Measurements from ENCODE around the gene NET1. TPM values are rescaled to one million over a fixed set of nuclear protein-coding genes. Genes with fewer than 3 reads are reported as not detected.

NET1 gene
- total RNA-seq, 1 donor from 2014 or later: 90.5 TPM

DNA sequence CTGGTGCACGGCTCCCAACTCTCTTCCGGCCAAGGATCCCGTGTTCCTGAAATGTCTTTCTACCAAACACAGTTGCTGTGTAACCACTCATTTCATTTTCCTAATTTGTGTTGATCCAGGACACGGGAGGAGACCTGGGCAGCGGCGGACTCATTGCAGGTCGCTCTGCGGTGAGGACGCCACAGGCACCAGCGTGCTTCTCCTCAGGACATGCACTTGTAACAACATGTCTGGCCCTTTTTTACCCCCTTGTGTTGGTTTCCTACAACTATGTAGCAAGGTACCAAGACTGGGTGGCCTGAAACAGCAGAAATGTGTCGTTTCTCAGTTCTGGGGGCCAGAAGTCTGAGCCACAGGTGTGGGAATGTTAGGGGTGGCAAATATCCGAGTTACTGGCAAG, 68.8 kb downstream of the NET1 start:
- peak overlapping the region; percentile 37 for H3K27ac Mint-ChIP-seq

GRCh38 chr10:5482016-5482415, 69.7 kb downstream of the NET1 start:
- H3K36me3 Mint-ChIP-seq: no peaks in the 10 kb centered on the region
- no peaks in the 10 kb centered on the region for H3K9me3 Mint-ChIP-seq
- no peaks in the 10 kb centered on the region for H3K36me3 ChIP-seq
- no peaks in the 10 kb centered on the region for H3K9me3 ChIP-seq (ENCODE audit: low read depth)
- no peaks in the 10 kb centered on the region for H3K27me3 ChIP-seq
- TF ChIP-seq CTCF (IDR thresholded peaks at IDR 0.05) (no peak), EZH2phosphoT487 (IDR thresholded peaks at IDR 0.05) (no peak), EZH2 (IDR thresholded peaks at IDR 0.05) (no peak)
- DNase-seq (ENCODE audit: low spot score): no peak
- no peaks in the 10 kb centered on the region for H3K79me2 ChIP-seq (ENCODE audit: low read depth)
- H3K4me1 ChIP-seq: peaks cover 20% of the 10 kb centered on the region
- no peak overlapping the region for H3K9ac ChIP-seq
- H3K4me2 ChIP-seq: no peak overlapping the region
- peaks cover 3% of the 10 kb centered on the region for H3K27me3 Mint-ChIP-seq (ENCODE audit: insufficient read depth, low read depth)
- no peak overlapping the region for H2AFZ ChIP-seq (replicated peaks)
- H3F3A ChIP-seq (ENCODE audit: low read depth): peaks cover 2% of the 10 kb centered on the region
- H3K27ac ChIP-seq: no peak overlapping the region
- H3K27ac Mint-ChIP-seq: no peak overlapping the region
- no peaks in the 10 kb centered on the region for H4K20me1 ChIP-seq (ENCODE audit: low read depth)
- H3K4me1 Mint-ChIP-seq: peaks cover 11% of the 10 kb centered on the region
- no peak overlapping the region for H3K4me3 Mint-ChIP-seq
- no peak overlapping the region for H3K4me3 ChIP-seq

More for the DNA sequence above, 68.8 kb downstream of the NET1 start:
- Mint-ChIP-seq H3K4me3 (peak overlapping the region; percentile 57), H3K36me3 (no peaks in the 10 kb centered on the region), H3K4me1 (peaks cover 9% of the 10 kb centered on the region), H3K9me3 (no peaks in the 10 kb centered on the region), H3K27me3 (ENCODE audit: insufficient read depth, low read depth) (peaks cover 5% of the 10 kb centered on the region)
- Histone ChIP-seq H3K4me1 (peaks cover 22% of the 10 kb centered on the region), H3F3A (ENCODE audit: low read depth) (peaks cover 4% of the 10 kb centered on the region), H4K20me1 (ENCODE audit: low read depth) (no peaks in the 10 kb centered on the region), H3K27ac (no peak overlapping the region), H3K9ac (no peak overlapping the region), H3K27me3 (no peaks in the 10 kb centered on the region), H3K79me2 (ENCODE audit: low read depth) (no peaks in the 10 kb centered on the region), H3K36me3 (no peaks in the 10 kb centered on the region), H2AFZ (replicated peaks) (no peak overlapping the region), H3K4me2 (no peak overlapping the region), H3K9me3 (ENCODE audit: low read depth) (no peaks in the 10 kb centered on the region), H3K4me3 (no peak overlapping the region)
- DNase-seq (ENCODE audit: low spot score): no peak
- TF ChIP-seq EZH2phosphoT487 (IDR thresholded peaks at IDR 0.05): no peak
- no peak for TF ChIP-seq EZH2 (IDR thresholded peaks at IDR 0.05)
- no peak for TF ChIP-seq CTCF (IDR thresholded peaks at IDR 0.05)

DNA sequence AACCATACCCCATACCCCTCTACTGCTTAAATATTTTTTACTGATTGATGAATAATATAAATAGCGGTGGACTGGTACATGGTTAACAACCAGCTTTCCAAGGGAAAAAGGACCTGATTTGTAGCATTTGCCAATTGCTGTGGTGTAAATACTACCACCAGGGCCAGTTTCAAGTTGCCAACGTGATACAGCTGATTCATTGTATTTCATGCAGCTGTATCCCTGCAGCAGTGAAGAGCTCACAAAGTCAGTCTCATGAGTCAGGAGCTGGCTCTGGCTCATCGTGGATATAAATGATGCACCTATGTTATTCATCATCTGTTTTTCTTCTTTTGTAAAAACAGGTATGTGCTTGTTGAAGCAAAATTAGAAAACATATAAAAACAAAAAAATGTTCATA, 71.8 kb downstream of the NET1 start:
- Histone ChIP-seq H4K20me1 (ENCODE audit: low read depth) (no peaks in the 10 kb centered on the region), H3K4me3 (no peak overlapping the region), H3K4me2 (no peak overlapping the region), H3K4me1 (peaks cover 11% of the 10 kb centered on the region), H3F3A (ENCODE audit: low read depth) (no peaks in the 10 kb centered on the region), H3K9me3 (ENCODE audit: low read depth) (no peaks in the 10 kb centered on the region), H3K79me2 (ENCODE audit: low read depth) (no peaks in the 10 kb centered on the region), H3K27ac (no peak overlapping the region), H3K36me3 (no peaks in the 10 kb centered on the region), H3K9ac (no peak overlapping the region), H3K27me3 (no peaks in the 10 kb centered on the region), H2AFZ (replicated peaks) (no peak overlapping the region)
- no peak overlapping the region for H3K4me3 Mint-ChIP-seq
- no peak overlapping the region for H3K27ac Mint-ChIP-seq
- TF ChIP-seq EZH2phosphoT487 (IDR thresholded peaks at IDR 0.05): no peak
- no peak for TF ChIP-seq EZH2 (IDR thresholded peaks at IDR 0.05)
- peaks cover 8% of the 10 kb centered on the region for H3K27me3 Mint-ChIP-seq (ENCODE audit: insufficient read depth, low read depth)
- H3K36me3 Mint-ChIP-seq: no peaks in the 10 kb centered on the region
- H3K4me1 Mint-ChIP-seq: peaks cover 8% of the 10 kb centered on the region
- H3K9me3 Mint-ChIP-seq: peaks cover 3% of the 10 kb centered on the region
- no peak for DNase-seq (ENCODE audit: low spot score)

GRCh38 chr10:5485290-5485689, 72.9 kb downstream of the NET1 start:
- Histone ChIP-seq H3K36me3 (no peaks in the 10 kb centered on the region), H3K27me3 (no peaks in the 10 kb centered on the region), H4K20me1 (ENCODE audit: low read depth) (no peaks in the 10 kb centered on the region), H3K4me1 (peaks cover 11% of the 10 kb centered on the region), H3K4me2 (no peak overlapping the region), H3K4me3 (no peak overlapping the region), H3K79me2 (ENCODE audit: low read depth) (no peaks in the 10 kb centered on the region), H3K9ac (no peak overlapping the region), H3K9me3 (ENCODE audit: low read depth) (no peaks in the 10 kb centered on the region), H3F3A (ENCODE audit: low read depth) (no peaks in the 10 kb centered on the region), H3K27ac (no peak overlapping the region), H2AFZ (replicated peaks) (no peak overlapping the region)
- TF ChIP-seq EZH2 (IDR thresholded peaks at IDR 0.05) (no peak), CTCF (IDR thresholded peaks at IDR 0.05) (no peak), EZH2phosphoT487 (IDR thresholded peaks at IDR 0.05) (no peak)
- peaks cover 8% of the 10 kb centered on the region for H3K27me3 Mint-ChIP-seq (ENCODE audit: insufficient read depth, low read depth)
- peaks cover 3% of the 10 kb centered on the region for H3K9me3 Mint-ChIP-seq
- no peak for DNase-seq (ENCODE audit: low spot score)
- H3K36me3 Mint-ChIP-seq: no peaks in the 10 kb centered on the region
- H3K4me3 Mint-ChIP-seq: no peak overlapping the region
- peaks cover 8% of the 10 kb centered on the region for H3K4me1 Mint-ChIP-seq
- H3K27ac Mint-ChIP-seq: no peak overlapping the region

Measured in neural progenitor cell (in vitro differentiated cells).